Astrocyte of the cerebellum (primary cell): ENCODE data around the gene SULF2.

Experiments used
- DNase-seq: peaks from one replicate; pipeline ENCODE4 v3.0.0-alpha.2; 2011; ENCODE audit warnings: low read depth
- H3K4me3 ChIP-seq: 2 replicates; pipeline ENCODE4 v1.5.1; 2011; ENCODE audit warnings: mild to moderate bottlenecking, low read depth, low read length, moderate library complexity
- in situ Hi-C: cut with HindIII; loops from 2 replicates; pipeline ENCODE4 v1.10.0; 2017; ENCODE audit warnings: low sequenced_read_pairs
- TF ChIP-seq, protein P1 (sequence below): IDR thresholded peaks from 2 replicates; pipeline ENCODE4 v1.5.1; 2012; ENCODE audit warnings: low read length, low read depth, moderate library complexity, mild to moderate bottlenecking; ENCODE audit errors: missing control alignments

SULF2 gene

DNA sequence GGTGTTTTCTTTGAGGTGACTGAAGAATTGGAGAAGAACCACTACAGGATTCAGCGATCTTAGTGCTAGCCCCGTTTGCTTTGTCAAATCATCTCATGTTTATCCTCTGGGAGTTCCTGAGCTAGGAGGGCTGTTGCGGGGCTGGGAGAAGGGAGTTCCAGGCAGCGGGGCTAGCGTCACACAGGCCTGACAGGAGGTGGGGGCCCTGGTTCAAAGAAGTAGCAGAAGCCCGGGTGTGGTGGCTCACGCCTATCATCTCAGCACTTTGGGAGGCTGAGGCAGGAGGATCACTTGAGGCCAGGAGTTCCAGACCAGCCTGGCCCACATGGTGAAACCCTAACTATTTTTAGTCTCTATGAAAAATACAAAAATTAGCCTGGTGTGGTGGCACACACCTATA lies 33.2 kb upstream of the SULF2 start:
- H3K4me3 ChIP-seq, result no peak overlapping the region
- no peak for DNase-seq
- TF ChIP-seq, protein P1, sequence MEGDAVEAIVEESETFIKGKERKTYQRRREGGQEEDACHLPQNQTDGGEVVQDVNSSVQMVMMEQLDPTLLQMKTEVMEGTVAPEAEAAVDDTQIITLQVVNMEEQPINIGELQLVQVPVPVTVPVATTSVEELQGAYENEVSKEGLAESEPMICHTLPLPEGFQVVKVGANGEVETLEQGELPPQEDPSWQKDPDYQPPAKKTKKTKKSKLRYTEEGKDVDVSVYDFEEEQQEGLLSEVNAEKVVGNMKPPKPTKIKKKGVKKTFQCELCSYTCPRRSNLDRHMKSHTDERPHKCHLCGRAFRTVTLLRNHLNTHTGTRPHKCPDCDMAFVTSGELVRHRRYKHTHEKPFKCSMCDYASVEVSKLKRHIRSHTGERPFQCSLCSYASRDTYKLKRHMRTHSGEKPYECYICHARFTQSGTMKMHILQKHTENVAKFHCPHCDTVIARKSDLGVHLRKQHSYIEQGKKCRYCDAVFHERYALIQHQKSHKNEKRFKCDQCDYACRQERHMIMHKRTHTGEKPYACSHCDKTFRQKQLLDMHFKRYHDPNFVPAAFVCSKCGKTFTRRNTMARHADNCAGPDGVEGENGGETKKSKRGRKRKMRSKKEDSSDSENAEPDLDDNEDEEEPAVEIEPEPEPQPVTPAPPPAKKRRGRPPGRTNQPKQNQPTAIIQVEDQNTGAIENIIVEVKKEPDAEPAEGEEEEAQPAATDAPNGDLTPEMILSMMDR, result no peak
- in situ Hi-C loops, result no loop called here

DNA sequence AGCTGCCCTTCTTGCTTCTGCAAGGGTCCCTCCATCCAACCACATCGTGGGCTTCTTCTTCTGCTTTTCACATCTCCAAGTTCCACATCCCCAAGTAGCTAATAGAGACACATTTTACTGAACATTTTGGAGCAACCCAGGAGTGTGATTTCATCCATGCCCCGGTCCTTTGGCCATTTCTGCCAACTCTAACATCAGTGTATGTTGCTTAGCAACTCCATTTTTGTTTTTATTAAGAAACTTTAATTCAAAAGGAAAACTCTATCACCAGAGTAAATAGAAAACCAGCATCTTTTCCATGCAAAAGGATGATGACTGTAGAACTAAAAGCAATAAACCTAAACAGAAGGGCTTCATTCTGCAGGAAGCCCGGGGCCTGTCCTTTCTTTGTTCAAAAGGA lies 32.7 kb upstream of the SULF2 start:
- TF ChIP-seq, protein P1, result no peak
- no peak overlapping the region for H3K4me3 ChIP-seq
- DNase-seq, result no peak
- in situ Hi-C loops, result no loop called here

DNA sequence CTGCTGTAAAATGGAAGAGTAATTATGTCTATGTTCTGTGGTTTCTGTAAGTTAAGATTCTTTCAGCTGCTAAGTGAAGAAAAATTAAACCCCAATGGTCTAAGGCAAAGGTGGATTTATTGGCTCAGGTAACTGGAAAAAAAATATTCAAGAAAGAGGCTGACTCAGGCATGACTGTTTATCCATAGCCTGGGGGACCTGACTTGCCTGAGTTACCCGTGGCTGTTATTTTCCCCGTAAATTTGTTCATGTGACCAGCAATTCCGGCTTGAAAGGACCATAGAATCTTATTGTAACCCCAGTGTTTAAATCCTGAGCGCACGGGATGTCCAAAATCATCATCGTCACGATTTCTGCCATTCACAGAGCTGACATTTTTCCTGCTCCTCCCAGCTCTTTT lies 32.3 kb upstream of the SULF2 start:
- no peak for DNase-seq

DNA sequence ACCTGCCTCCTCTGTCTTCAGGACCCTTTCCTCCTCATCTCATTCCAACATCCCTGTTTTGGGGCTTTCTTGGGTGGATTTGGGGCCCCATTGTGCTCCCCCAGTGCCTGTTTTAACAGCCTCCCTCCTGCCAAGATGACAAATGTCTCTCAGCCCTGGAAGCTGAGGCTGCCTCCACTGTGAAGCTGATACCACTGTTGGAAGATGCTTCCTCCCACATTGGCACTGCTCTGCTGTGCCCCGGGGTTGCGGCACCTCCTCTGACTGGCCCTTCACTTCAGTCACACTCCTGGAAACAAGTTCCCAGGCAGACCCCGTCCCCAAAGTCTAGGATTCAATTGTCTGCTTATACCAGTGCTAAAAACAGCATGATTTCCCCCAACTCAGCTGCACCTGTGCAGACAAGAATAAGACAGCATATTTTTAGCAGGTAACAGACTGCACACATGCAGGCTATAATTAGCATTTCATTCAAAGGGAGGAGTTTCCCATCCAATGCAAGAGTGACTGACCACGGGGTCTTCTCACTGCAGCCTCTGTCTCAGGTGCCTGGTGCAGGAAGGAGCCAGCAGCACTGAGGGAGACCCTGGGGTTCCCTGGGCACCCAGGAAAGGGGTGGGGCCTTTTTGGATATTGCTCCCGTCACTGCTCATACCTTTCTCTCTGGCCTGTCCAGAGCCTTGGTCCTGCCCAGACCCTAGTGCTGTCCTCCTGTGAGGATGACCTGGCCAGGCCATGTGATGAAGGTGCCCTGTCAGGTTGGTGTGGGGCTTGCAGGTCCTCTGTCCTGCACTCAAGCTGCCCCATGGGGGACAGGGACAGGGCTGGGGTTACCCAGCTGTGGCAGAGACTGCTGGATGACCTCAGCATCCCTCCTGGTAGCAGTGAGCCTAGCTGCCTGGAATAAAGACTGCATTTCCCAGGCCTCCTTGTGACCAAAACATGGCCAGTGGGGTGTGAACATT lies 31.5 kb upstream of the SULF2 start:
- no peak overlapping the region for H3K4me3 ChIP-seq
- TF ChIP-seq, protein P1, result no peak
- in situ Hi-C loops, result no loop called here
- DNase-seq, result no peak

More for the DNA sequence above, 32.3 kb upstream of the SULF2 start:
- in situ Hi-C loops, result no loop called here
- TF ChIP-seq, protein P1, result no peak
- H3K4me3 ChIP-seq, result no peak overlapping the region

DNA sequence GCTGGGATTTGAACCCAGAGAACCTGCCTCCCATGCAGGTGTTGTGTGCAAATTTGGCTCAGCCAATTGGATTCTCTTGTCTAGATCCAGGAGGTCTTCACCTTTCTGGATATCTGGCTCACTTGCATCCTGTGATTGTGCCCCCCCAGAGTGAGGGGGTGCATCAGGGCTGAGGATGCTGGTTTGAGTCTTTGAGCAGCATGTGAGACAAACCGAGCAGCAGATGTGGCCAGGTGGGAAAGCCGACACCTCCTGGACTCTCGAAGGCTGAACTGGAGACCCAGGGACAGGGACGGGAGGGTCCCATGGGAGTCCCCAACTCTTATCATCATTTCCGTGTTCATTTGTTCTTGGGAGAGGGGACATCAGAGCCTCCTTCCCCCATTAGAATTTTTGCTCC lies 30.6 kb upstream of the SULF2 start:
- no peak for DNase-seq
- H3K4me3 ChIP-seq, result no peak overlapping the region
- in situ Hi-C loops, result no loop called here
- TF ChIP-seq, protein P1, result no peak

DNA sequence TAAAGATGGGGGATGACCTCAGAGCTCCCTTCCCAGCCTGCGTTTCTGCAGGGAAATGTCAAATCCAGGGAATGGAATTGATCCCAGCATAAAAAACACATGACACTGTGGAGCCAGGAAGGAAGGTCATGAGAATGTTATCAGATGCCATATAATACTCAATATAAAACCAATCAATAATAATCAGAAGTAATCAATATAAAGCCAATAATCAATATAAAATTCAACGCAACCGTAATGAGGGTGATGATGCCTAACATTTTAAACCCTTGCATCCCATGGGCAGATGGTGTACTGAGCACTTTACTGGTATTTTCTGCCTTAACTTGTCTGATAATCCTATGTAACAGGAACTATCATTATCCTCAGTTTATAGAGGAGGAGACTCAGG lies 30.1 kb upstream of the SULF2 start:
- H3K4me3 ChIP-seq, result no peak overlapping the region
- in situ Hi-C loops, result no loop called here
- TF ChIP-seq, protein P1, result no peak
- no peak for DNase-seq
